ENCODE data around the gene ARHGAP24.

The ARHGAP24 gene

DNA sequence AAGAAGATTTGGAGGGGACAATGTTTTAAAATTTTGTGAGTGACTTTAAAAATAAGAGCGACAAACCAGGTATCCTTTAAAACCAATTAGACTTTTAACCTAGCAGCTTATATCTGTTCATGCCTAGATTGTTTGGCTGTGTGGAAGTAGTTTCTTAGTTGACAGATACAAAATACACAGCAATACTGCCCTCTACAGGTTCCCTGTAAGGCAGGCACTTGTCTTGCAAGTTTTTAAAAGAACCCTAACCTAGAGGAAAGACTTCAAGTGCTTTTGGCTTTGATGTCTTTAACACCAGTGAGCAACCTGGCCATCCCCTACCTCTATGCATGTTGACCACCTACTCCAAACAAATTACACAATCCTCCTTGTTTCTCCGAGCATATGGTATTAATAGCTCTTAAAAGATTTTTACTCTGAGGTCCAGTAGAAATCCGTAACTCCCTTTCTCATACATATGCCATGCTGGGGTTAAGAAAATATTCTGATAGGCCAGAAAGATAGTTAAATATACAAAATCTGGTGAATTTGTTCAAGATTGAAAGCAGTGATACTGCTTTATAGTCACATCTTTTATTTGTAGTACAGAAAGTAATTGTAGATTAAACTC, 273.0 kb downstream of the ARHGAP24 start:
- DNase-seq: peak; percentile 29

GRCh38 chr4:85748654-85749053, 273.7 kb downstream of the ARHGAP24 start:
- DNase-seq: no peak

- no peak for DNase-seq
Measured at GRCh38 chr4:85751866-85752265, 276.9 kb downstream of the ARHGAP24 start.

GRCh38 chr4:85755285-85755684, 280.3 kb downstream of the ARHGAP24 start:
- DNase-seq: no peak

GRCh38 chr4:85756938-85757337, 282.0 kb downstream of the ARHGAP24 start:
- DNase-seq: no peak

DNA sequence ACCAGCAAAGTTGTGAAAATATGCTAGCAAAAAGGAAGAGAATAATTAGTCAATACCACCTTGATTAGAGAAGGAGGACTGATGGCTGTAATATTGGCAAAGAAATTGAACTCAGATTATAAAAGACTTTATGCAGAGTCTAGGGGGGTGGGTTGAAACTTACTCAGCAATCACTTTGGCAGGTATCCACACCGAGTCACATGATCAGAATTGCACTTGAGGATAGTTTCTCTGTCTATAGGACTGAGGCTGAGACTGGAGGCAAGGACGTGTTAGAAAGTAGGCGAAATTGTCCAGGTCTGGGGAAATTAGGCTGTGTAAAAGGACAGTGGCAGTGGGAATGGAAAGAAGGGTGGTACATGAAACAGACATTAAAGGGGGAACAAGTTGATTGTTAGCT, 284.4 kb downstream of the ARHGAP24 start:
- no peak for DNase-seq

DNA sequence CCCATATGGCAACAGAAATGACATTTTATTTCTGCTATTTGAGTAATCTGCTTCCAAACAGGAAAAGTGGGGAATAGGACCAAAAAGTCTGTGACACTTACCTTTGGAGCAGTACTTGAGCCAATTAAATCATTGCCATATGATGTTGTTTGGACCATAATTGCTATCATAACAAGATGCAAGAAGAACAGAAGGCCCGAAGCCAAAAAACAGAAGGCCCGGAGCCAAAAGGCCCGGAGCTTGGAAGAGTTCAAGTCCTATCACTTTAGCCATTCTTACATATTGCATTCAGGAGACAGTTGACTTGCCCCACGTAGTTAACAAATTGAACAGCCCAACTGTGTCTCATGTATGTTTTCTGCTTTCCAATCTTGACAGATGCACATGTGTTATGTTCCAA, 285.6 kb downstream of the ARHGAP24 start:
- no peak for DNase-seq

DNA sequence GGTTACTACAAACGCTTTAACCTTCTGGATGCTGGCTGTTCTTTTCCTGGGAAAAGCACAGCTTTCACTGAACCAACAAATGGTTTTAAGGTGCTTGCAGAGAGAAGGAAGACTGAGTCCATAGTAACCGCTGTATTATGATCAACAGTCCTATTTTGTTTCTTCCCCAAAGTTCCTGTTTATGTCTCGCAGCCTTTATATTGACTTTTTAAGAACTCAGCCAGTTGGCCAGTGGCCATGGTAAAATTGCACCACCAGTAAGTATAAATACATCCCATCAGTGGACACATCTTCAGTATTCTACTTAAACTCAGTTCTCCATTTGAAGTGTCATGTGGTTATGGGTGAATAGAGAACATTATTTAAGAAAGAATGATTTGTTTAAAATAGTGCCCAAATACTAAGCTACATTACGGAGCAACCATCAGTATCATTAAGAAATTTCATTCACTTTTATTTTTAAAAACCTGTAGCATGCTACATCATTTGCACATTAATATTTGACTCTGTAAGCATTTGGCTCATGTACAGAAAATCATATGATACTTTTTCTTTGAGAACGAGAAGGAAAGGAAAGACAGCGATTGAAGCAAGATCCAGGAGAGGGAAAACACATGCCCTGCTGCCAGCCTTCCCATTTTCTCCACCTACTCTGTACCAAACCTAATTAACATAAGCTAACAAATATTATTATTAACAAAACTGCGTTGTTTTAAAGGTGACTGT, 287.0 kb downstream of the ARHGAP24 start:
- DNase-seq: no peak

- DNase-seq: no peak
Measured at GRCh38 chr4:85762529-85762871, 287.6 kb downstream of the ARHGAP24 start.

GRCh38 chr4:85763202-85763601, 288.3 kb downstream of the ARHGAP24 start:
- no peak for DNase-seq

DNA sequence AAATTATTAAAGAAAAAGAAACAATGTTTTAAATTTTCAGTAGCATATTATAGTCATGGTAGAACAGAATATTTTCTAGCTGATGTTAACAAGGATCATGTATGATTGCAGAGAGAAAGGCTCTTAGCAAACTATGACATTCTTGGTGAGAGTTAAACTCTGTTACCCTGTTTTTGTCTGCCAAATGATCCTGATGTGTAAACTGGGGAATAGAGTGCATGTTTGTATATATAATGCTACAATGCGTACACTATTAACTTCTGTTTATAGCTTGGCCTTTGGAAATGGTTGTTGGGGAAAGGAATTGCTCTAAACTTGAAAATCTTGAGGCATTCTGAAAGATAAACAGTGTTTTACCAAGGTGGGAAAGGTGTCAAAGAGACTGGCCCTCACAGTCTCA, 292.7 kb downstream of the ARHGAP24 start:
- DNase-seq: no peak

DNA sequence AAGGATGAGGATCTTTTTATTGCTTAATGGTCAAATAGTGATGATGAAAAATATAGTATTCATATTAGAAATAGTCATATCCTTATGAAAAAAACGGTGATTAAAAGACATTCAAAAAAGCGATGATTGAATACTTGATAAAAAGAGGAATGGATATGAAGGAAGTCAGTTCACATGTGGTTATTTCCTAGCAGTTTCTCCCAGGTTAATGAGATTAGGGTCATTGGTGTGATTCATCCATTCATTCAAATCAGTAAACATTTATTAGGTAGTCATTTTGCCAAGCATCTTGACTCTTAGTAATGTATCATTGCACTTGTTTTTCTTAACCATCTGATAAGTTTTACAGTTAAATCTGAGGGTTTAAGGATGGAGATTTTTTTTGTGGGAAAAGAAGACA, 294.1 kb downstream of the ARHGAP24 start:
- no peak for DNase-seq

- no peak for DNase-seq
Measured at GRCh38 chr4:85772470-85772869, 297.5 kb downstream of the ARHGAP24 start.

DNA sequence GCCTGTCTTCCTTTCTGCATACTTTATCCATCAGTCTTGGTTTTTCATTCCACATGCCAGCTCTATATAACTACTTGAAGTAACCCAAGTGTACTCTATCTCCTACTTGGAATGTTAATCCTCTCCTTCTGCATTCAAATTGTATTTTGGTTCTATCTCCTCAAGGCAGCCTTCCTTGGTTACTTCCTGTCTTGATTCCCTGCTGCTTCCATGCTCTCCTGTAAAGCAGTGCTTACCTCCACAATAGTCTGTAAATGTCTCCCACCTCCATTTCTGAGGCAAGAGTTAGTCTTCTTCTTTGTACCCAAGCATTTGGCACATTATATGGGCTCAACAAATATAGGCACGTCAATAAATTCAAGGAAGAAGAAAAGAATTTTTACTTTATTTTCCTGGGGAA, 298.4 kb downstream of the ARHGAP24 start:
- no peak for DNase-seq

DNA sequence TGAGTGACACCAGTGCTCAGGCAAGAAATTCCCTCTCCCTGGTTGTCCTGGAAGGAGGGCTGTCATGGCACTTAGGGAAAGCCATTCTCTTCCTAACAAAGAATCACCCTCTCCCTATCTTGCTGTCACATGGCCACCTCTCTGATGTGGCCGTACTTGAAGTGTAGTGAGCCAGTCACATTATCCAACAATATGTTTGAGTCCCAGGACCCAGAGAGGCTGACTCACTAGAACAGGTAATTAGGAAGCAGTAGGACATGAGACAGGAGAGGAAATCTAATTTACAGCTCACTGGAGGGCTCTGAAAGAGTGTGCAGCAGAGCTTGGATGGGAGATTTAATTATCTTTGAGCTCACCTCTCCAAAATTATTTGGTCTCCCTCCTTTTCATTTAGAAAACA, 299.1 kb downstream of the ARHGAP24 start:
- DNase-seq: no peak

- DNase-seq: no peak
Measured at GRCh38 chr4:85774489-85774888, 299.5 kb downstream of the ARHGAP24 start.

DNA sequence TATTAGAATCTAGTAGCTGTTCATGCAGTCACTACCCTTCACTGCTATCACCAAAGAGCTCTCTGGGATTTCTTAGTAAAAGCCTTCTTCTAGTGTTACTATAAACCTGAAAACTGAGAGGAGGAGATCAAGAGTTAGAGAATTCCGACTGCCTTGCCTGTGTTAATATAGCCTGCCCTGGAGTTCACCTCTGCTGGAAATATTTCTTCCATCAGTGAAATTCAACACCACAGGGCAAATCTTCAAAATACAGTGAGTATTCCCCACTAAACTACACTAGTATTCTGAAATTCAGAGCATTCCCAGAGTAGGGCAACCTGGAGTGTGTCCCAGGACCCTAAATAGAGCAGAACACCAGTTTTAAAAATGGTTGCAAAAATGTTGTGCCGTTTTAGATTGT, 301.1 kb downstream of the ARHGAP24 start:
- DNase-seq: no peak

GRCh38 chr4:85776579-85776978, 301.6 kb downstream of the ARHGAP24 start:
- no peak for DNase-seq

DNA sequence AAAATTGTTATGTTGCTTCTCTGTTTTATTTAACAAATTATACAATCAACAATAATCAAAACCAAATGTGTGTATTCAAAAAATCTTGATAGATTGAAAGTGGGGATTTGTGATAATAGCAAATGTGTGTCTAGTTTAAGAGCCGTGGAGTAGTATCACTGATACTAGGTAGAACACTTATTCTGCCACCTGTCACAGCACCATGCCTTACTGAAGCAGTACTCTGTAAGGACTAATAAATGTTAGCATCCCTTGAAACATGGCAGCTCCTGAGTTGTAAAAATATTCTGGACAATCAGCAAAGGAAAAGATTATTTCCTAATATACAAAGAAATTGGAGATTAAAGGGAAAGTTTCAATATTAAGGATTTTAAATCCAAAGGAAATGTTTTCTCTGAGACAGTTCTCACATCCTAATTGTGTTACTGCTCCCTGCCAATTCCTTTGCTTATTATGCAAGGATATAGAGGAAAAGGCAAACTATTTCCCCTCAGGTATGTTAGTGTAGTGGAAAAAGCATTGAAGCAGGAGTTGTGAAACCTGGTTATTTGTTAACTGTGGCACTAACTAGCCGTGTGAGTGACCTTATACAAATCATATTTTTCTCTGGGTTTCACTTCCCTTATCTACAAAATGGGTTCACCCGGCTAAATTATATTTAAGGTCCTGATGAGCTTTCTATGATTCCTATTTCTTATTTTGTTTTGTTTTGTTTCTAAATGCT, 303.1 kb downstream of the ARHGAP24 start:
- no peak for DNase-seq

DNA sequence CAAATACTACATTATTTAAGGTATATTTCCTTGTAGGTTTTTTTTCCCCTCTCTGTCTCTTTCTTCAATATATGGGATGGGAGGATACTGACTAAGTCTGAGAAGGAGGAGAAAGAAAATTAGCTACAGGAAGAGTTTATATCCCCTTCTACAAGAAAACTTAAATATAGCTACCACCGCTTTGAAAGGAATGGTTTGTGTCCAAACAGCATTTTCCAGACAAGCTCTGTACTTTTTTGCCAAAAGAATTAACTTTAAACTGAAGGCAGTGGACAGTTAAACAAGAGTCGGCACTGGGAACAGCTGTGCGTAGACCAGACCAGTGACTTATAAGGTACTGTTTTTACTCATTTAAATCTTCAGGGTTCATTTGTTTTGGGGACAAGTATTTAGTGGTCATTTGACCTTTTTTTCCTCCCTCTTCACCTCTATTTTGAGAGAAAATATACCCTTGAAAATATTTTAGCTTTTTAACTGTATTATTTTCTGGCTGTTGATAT, 303.7 kb downstream of the ARHGAP24 start:
- no peak for DNase-seq

- DNase-seq: no peak
Measured at GRCh38 chr4:85779165-85779564, 304.2 kb downstream of the ARHGAP24 start.

DNA sequence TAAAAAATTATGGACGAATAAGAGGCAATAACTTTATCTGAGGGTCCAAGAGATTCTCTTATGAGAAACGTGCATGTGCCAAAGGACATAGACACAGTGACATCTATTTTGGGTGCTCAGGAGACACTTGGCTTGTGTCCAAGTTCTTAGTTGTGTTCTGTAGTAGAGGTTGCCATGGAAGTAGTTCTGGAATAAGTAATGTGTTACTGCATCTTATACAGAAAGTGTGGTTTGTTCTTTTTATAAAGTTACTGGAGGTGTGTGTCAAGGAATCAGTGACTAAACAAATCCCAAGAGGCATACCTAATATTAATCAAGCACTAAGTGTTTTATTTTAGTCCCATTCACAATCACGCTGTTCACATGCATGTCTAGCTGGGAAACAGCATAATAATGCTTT, 305.7 kb downstream of the ARHGAP24 start:
- DNase-seq: no peak

DNA sequence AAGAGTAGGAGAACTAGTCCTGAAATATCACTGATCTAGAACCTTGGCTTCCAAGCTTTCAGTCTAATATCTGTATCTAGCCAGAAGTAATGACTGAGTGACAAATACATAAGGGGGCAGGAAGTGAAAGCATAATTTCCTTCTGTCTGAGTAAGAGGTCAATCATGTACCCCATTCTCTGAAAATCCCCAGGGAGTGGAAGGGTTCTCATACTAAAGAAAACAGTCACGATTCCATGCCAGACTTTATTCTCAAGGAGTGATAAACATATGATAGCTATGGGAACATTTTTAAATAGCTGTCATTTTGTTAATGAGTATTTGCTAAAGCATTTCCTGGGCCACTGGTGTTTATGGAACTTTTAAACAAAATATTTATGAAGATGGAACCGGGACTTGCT, 308.5 kb downstream of the ARHGAP24 start:
- DNase-seq: no peak

GRCh38 chr4:85783900-85784299, 308.9 kb downstream of the ARHGAP24 start:
- DNase-seq: no peak
